Activated CD8-positive, alpha-beta memory T cell treated with anti-CD3 and anti-CD28 coated beads, Interleukin-2, amount 10 ng/mL, durations not matched to agents 7 days and 5 days (primary cell): Measurements from ENCODE around the gene GOLGA3. TPM values are rescaled to one million over a fixed set of nuclear protein-coding genes. Genes with fewer than 3 reads are reported as not detected.

ENCODE experiments used
- ATAC-seq: fragments of 150-1000 bp; cut with Tn5 transposase; one replicate; pipeline ENCODE4 v1.10.0; 2021; ENCODE audit warnings: moderate library complexity
- CTCF ChIA-PET: fragments of 350-600 bp; sonication (Branson Sonifier 250); formaldehyde crosslinking; loops from one replicate; lab custom pipeline; 2021; ENCODE audit warnings: antibody characterized with exemption; lab: Charles Lee
- DNase-seq: peaks from one replicate; pipeline ENCODE4 v3.0.0-alpha.2; 2020
- H3K27ac Mint-ChIP-seq: one replicate; pipeline ENCODE4 v1.8.0; 2021; ENCODE audit warnings: mild to moderate bottlenecking, mixed read lengths
- H3K27me3 Mint-ChIP-seq: one replicate; pipeline ENCODE4 v1.8.0; 2021; ENCODE audit warnings: mixed read lengths
- H3K36me3 Mint-ChIP-seq: one replicate; pipeline ENCODE4 v1.8.0; 2021; ENCODE audit warnings: mild to moderate bottlenecking, mixed read lengths
- H3K4me1 Mint-ChIP-seq: one replicate; pipeline ENCODE4 v1.8.0; 2021; ENCODE audit warnings: mixed read lengths
- H3K4me3 Mint-ChIP-seq: one replicate; pipeline ENCODE4 v1.8.0; 2021; ENCODE audit warnings: mild to moderate bottlenecking, moderate library complexity, mixed read lengths
- H3K9me3 Mint-ChIP-seq: one replicate; pipeline ENCODE4 v1.8.0; 2022; ENCODE audit warnings: low read depth, mixed read lengths
- total RNA-seq, 2 experiments: library from RNA; stranded (reverse); gene quantifications; one replicate each; pipeline ENCODE4 v1.2.3, GENCODE V29; 2021

Gene GOLGA3
- total RNA-seq, 2 experiments from 2014 or later = 60.0 to 60.4 TPM

- peaks cover 17% of the 10 kb centered on the region for H3K4me1 Mint-ChIP-seq
- H3K4me3 Mint-ChIP-seq = no peak overlapping the region
- ATAC-seq (no peak), DNase-seq (no peak)
- CTCF ChIA-PET = no interaction called here
- no peaks in the 10 kb centered on the region for H3K27me3 Mint-ChIP-seq
- H3K27ac Mint-ChIP-seq = no peak overlapping the region
- peaks cover 3% of the 10 kb centered on the region for H3K9me3 Mint-ChIP-seq
- peaks cover 79% of the 10 kb centered on the region for H3K36me3 Mint-ChIP-seq
Observed at GRCh38 chr12:132740313-132740646, 88.4 kb downstream of the GOLGA3 start.

- CTCF ChIA-PET = no interaction called here
- H3K4me3 Mint-ChIP-seq = no peak overlapping the region
- no peak overlapping the region for H3K27ac Mint-ChIP-seq
- peaks cover 17% of the 10 kb centered on the region for H3K4me1 Mint-ChIP-seq
- peaks cover 3% of the 10 kb centered on the region for H3K9me3 Mint-ChIP-seq
- H3K36me3 Mint-ChIP-seq = peaks cover 77% of the 10 kb centered on the region
- H3K27me3 Mint-ChIP-seq = no peaks in the 10 kb centered on the region
- DNase-seq (no peak), ATAC-seq (no peak)
Observed at GRCh38 chr12:132739600-132740312, 88.9 kb downstream of the GOLGA3 start.

- Mint-ChIP-seq H3K27me3 (no peaks in the 10 kb centered on the region), H3K27ac (no peak overlapping the region), H3K9me3 (no peaks in the 10 kb centered on the region), H3K4me3 (no peak overlapping the region), H3K4me1 (no peaks in the 10 kb centered on the region), H3K36me3 (peaks cover 78% of the 10 kb centered on the region)
- no peak for DNase-seq
- no peak for ATAC-seq
- CTCF ChIA-PET = no interaction called here
Observed at GRCh38 chr12:132736913-132737312, 91.8 kb downstream of the GOLGA3 start.

- CTCF ChIA-PET = no interaction called here
- DNase-seq (no peak), ATAC-seq (no peak)
- Mint-ChIP-seq H3K27me3 (no peaks in the 10 kb centered on the region), H3K4me3 (no peak overlapping the region), H3K9me3 (no peaks in the 10 kb centered on the region), H3K27ac (no peak overlapping the region), H3K36me3 (peaks cover 77% of the 10 kb centered on the region), H3K4me1 (no peaks in the 10 kb centered on the region)
Observed at GRCh38 chr12:132736378-132736777, 92.3 kb downstream of the GOLGA3 start.

- no peak overlapping the region for H3K27ac Mint-ChIP-seq
- no peak overlapping the region for H3K4me3 Mint-ChIP-seq
- CTCF ChIA-PET = no interaction called here
- DNase-seq = no peak
- H3K27me3 Mint-ChIP-seq = no peaks in the 10 kb centered on the region
- H3K36me3 Mint-ChIP-seq = peaks cover 75% of the 10 kb centered on the region
- H3K9me3 Mint-ChIP-seq = no peaks in the 10 kb centered on the region
- H3K4me1 Mint-ChIP-seq = no peaks in the 10 kb centered on the region
- ATAC-seq = no peak
Observed at GRCh38 chr12:132735496-132735895, 93.2 kb downstream of the GOLGA3 start.

GRCh38 chr12:132734206-132734605 lies 94.5 kb downstream of the GOLGA3 start:
- peaks cover 2% of the 10 kb centered on the region for H3K9me3 Mint-ChIP-seq

GRCh38 chr12:132731574-132731973 lies 97.1 kb downstream of the GOLGA3 start:
- no peak overlapping the region for H3K4me3 Mint-ChIP-seq
- peaks cover 81% of the 10 kb centered on the region for H3K36me3 Mint-ChIP-seq
- no peaks in the 10 kb centered on the region for H3K27me3 Mint-ChIP-seq
- H3K4me1 Mint-ChIP-seq = no peaks in the 10 kb centered on the region
- ATAC-seq = no peak
- DNase-seq = no peak
- CTCF ChIA-PET = no interaction called here
- H3K27ac Mint-ChIP-seq = no peak overlapping the region
- H3K9me3 Mint-ChIP-seq = peaks cover 2% of the 10 kb centered on the region

More at GRCh38 chr12:132734206-132734605, 94.5 kb downstream of the GOLGA3 start:
- Mint-ChIP-seq H3K36me3 (peaks cover 76% of the 10 kb centered on the region), H3K27me3 (no peaks in the 10 kb centered on the region), H3K27ac (no peak overlapping the region), H3K4me1 (no peaks in the 10 kb centered on the region), H3K4me3 (no peak overlapping the region)
- DNase-seq = no peak
- CTCF ChIA-PET = no interaction called here
- no peak for ATAC-seq

GRCh38 chr12:132730353-132730752 lies 98.3 kb downstream of the GOLGA3 start:
- no peak for DNase-seq
- Mint-ChIP-seq H3K36me3 (peaks cover 83% of the 10 kb centered on the region), H3K27me3 (no peaks in the 10 kb centered on the region), H3K9me3 (peaks cover 2% of the 10 kb centered on the region), H3K4me3 (no peak overlapping the region), H3K4me1 (no peaks in the 10 kb centered on the region), H3K27ac (peak overlapping the region; percentile 58)
- no peak for ATAC-seq
- CTCF ChIA-PET = no interaction called here

- CTCF ChIA-PET = interaction anchor here (1.1 kb wide), 1 partner anchor 31 kb away, joined by 3 read pairs; no protein-coding TSS in a partner anchor
- peak overlapping the region; percentile 58 for H3K27ac Mint-ChIP-seq
- no peak for DNase-seq
- H3K4me3 Mint-ChIP-seq = no peak overlapping the region
- H3K9me3 Mint-ChIP-seq = peaks cover 2% of the 10 kb centered on the region
- ATAC-seq = no peak
- H3K27me3 Mint-ChIP-seq = no peaks in the 10 kb centered on the region
- H3K4me1 Mint-ChIP-seq = no peaks in the 10 kb centered on the region
- H3K36me3 Mint-ChIP-seq = peaks cover 83% of the 10 kb centered on the region
Observed at GRCh38 chr12:132729541-132730320, 98.9 kb downstream of the GOLGA3 start.

- Mint-ChIP-seq H3K27ac (no peak overlapping the region), H3K27me3 (no peaks in the 10 kb centered on the region), H3K4me3 (no peak overlapping the region), H3K36me3 (peaks cover 81% of the 10 kb centered on the region), H3K4me1 (no peaks in the 10 kb centered on the region), H3K9me3 (peaks cover 2% of the 10 kb centered on the region)
- CTCF ChIA-PET = interaction anchor here (1.1 kb wide), 1 partner anchor 32 kb away, joined by 3 read pairs; no protein-coding TSS in a partner anchor
- ATAC-seq (no peak), DNase-seq (no peak)
Observed at GRCh38 chr12:132728502-132728901, 100.2 kb downstream of the GOLGA3 start.

GRCh38 chr12:132727091-132727794 lies 101.4 kb downstream of the GOLGA3 start:
- ATAC-seq = no peak
- H3K9me3 Mint-ChIP-seq = peaks cover 2% of the 10 kb centered on the region
- no peaks in the 10 kb centered on the region for H3K4me1 Mint-ChIP-seq
- H3K27me3 Mint-ChIP-seq = no peaks in the 10 kb centered on the region
- no peak overlapping the region for H3K27ac Mint-ChIP-seq
- no peak for DNase-seq
- CTCF ChIA-PET = no interaction called here
- H3K36me3 Mint-ChIP-seq = peaks cover 75% of the 10 kb centered on the region
- no peak overlapping the region for H3K4me3 Mint-ChIP-seq

GRCh38 chr12:132726386-132726785 lies 102.3 kb downstream of the GOLGA3 start:
- Mint-ChIP-seq H3K27me3 (no peaks in the 10 kb centered on the region), H3K9me3 (peaks cover 2% of the 10 kb centered on the region), H3K4me3 (no peak overlapping the region)

GRCh38 chr12:132724506-132725241 lies 104.0 kb downstream of the GOLGA3 start:
- H3K36me3 Mint-ChIP-seq = peaks cover 68% of the 10 kb centered on the region
- H3K4me1 Mint-ChIP-seq = no peaks in the 10 kb centered on the region
- CTCF ChIA-PET = no interaction called here
- H3K9me3 Mint-ChIP-seq = peaks cover 1% of the 10 kb centered on the region
- peak overlapping the region; percentile 4 for H3K27ac Mint-ChIP-seq
- DNase-seq = no peak
- H3K4me3 Mint-ChIP-seq = no peak overlapping the region
- ATAC-seq = no peak
- no peaks in the 10 kb centered on the region for H3K27me3 Mint-ChIP-seq

More at GRCh38 chr12:132726386-132726785, 102.3 kb downstream of the GOLGA3 start:
- peaks cover 71% of the 10 kb centered on the region for H3K36me3 Mint-ChIP-seq
- no peak for ATAC-seq
- H3K27ac Mint-ChIP-seq = no peak overlapping the region
- DNase-seq = no peak
- H3K4me1 Mint-ChIP-seq = no peaks in the 10 kb centered on the region
- CTCF ChIA-PET = no interaction called here
